H1 (cell line): Measurements from ENCODE around the gene SORCS3.

ENCODE experiments used
- CBX8 ChIP-seq: fragments of 300-800, 300-1000 bp; sonication (generic); IDR thresholded peaks from 2 replicates; pipeline ENCODE4 v1.7.1; 2016; ENCODE audit warnings: low read depth, low read length, borderline replicate concordance
- EGR1 ChIP-seq: IDR thresholded peaks from 2 replicates; pipeline ENCODE4 v1.6.1; 2011; ENCODE audit warnings: low read depth, low read length, borderline replicate concordance
- EP300 ChIP-seq, 2 experiments: IDR thresholded peaks; 1 replicate in 1 of 2; 2 replicates in 1 of 2; pipeline ENCODE4 v1.6.1; 2011 to 2012; ENCODE audit warnings: low read depth in 2 of 2, low read length in 2 of 2, mild to moderate bottlenecking in 2 of 2, borderline replicate concordance in 1 of 2, inconsistent platforms in 1 of 2, moderate library complexity in 1 of 2
- NRF1 ChIP-seq: IDR thresholded peaks from 2 replicates; pipeline ENCODE4 v1.6.1; 2011; ENCODE audit warnings: mild to moderate bottlenecking, low read depth, low read length, improper control_type of control experiment
- POLR2A ChIP-seq, 2 experiments: IDR thresholded peaks; 1 replicate in 1 of 2; 2 replicates in 1 of 2; pipeline ENCODE4 v1.6.1; 2011; ENCODE audit warnings: low read depth in 2 of 2, low read length in 2 of 2, mild to moderate bottlenecking in 2 of 2; ENCODE audit errors: control extremely low read depth in 1 of 2
- RAD21 ChIP-seq, 2 experiments: IDR thresholded peaks in 1 of 2; conservative IDR thresholded peaks in 1 of 2; 2 replicates each; pipeline ENCODE4 v1.6.1; 2011; ENCODE audit warnings: low read depth in 2 of 2, low read length in 2 of 2, improper control_type of control experiment in 1 of 2, inconsistent platforms in 1 of 2, mild to moderate bottlenecking in 1 of 2, moderate library complexity in 1 of 2
- TEAD4 ChIP-seq: IDR thresholded peaks from 2 replicates; pipeline ENCODE4 v1.6.1; 2012; ENCODE audit warnings: low read depth, low read length, inconsistent platforms, mixed read lengths
- YY1 ChIP-seq: IDR thresholded peaks from 2 replicates; pipeline ENCODE4 v1.6.1; 2011; ENCODE audit warnings: low read depth, mild to moderate bottlenecking, low read length
- TF ChIP-seq, protein P1 (sequence below): IDR thresholded peaks from 2 replicates; pipeline ENCODE4 v1.6.1; 2011; ENCODE audit warnings: low read depth, mild to moderate bottlenecking, low read length; ENCODE audit not compliant: insufficient read depth
- TF ChIP-seq, protein P2 (sequence below), 3 experiments: IDR thresholded peaks; 1 replicate in 2 of 3; 2 replicates in 1 of 3; pipeline versions ENCODE4 v1.5.1 to v1.6.1; 2011; ENCODE audit warnings: low read length in 3 of 3, mild to moderate bottlenecking in 3 of 3, inconsistent platforms in 2 of 3, low read depth in 1 of 3, moderate library complexity in 1 of 3; ENCODE audit not compliant: insufficient read depth in 1 of 3; ENCODE audit errors: control extremely low read depth in 1 of 3

DNA sequence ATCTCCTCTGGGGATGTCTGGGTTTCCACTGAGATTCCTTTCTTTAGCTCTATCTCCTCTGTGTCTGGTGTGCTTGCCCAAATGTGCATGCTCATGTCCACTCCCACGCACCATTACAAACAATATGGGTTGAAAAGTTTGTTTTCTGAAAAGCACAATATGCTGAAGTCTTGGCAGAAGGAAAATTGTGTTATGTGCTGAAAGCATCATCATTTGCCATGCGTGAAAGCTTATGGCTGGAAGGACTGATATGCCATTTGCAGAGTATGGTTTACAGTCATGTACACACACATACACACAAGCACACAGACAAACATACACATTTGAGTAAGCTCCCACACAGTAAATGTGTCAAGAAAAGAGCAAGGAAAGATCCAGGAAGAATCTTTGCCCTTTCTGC lies 231.6 kb downstream of the SORCS3 start:
- TF ChIP-seq TEAD4 (no peak), RAD21 (IDR thresholded peaks at IDR 0.05 in 1 of 2, conservative IDR thresholded peaks at IDR 0.05 in 1 of 2; ENCODE audit: low read depth in 2 of 2, low read length in 2 of 2) (no peak), POLR2A (IDR thresholded peaks at IDR 0.05; ENCODE audit: control extremely low read depth in 1 of 2, low read depth in 2 of 2, low read length in 2 of 2) (no peak), NRF1 (no peak), YY1 (no peak), EP300 (IDR thresholded peaks at IDR 0.05; ENCODE audit: borderline replicate concordance in 1 of 2, low read depth in 2 of 2, low read length in 2 of 2) (no peak), CBX8 (no peak), EGR1 (no peak)
- TF ChIP-seq, protein P1, sequence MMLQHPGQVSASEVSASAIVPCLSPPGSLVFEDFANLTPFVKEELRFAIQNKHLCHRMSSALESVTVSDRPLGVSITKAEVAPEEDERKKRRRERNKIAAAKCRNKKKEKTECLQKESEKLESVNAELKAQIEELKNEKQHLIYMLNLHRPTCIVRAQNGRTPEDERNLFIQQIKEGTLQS = no peak
- TF ChIP-seq, protein P2, sequence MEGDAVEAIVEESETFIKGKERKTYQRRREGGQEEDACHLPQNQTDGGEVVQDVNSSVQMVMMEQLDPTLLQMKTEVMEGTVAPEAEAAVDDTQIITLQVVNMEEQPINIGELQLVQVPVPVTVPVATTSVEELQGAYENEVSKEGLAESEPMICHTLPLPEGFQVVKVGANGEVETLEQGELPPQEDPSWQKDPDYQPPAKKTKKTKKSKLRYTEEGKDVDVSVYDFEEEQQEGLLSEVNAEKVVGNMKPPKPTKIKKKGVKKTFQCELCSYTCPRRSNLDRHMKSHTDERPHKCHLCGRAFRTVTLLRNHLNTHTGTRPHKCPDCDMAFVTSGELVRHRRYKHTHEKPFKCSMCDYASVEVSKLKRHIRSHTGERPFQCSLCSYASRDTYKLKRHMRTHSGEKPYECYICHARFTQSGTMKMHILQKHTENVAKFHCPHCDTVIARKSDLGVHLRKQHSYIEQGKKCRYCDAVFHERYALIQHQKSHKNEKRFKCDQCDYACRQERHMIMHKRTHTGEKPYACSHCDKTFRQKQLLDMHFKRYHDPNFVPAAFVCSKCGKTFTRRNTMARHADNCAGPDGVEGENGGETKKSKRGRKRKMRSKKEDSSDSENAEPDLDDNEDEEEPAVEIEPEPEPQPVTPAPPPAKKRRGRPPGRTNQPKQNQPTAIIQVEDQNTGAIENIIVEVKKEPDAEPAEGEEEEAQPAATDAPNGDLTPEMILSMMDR (IDR thresholded peaks at IDR 0.05; ENCODE audit: control extremely low read depth in 1 of 3, insufficient read depth in 1 of 3, low read depth in 1 of 3, low read length in 3 of 3) = no peak
